Colon (tissue), 2 donors: ENCODE measurements around the gene COLEC12.

Experiments
- FAIRE-seq: peaks from 2 replicates; lab custom pipeline; 2012; peaks lifted over from hg19 to GRCh38; lab: Jason Lieb, UNC
- donor health status: control.
- donor health status: control.

Gene COLEC12

DNA sequence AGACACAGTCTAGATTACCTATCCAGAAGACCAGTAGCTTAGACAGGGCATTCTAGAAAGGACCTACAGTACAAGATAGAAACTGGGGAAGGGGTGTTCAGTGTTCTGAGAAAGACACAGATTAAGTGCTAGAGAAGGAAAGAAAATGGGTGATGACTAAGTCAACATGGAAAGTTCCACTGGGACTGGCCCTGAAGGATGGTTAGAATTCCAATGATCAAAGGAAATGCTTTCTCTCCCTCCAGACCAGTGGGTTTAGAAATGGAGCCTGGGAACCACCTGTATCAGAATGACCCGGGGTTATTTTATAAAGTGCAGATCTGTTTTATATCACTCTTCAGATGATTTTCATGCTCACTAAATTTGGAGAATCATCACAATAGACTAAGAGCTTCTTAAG is 5.8 kb upstream of the COLEC12 start:
- FAIRE-seq: no peak

DNA sequence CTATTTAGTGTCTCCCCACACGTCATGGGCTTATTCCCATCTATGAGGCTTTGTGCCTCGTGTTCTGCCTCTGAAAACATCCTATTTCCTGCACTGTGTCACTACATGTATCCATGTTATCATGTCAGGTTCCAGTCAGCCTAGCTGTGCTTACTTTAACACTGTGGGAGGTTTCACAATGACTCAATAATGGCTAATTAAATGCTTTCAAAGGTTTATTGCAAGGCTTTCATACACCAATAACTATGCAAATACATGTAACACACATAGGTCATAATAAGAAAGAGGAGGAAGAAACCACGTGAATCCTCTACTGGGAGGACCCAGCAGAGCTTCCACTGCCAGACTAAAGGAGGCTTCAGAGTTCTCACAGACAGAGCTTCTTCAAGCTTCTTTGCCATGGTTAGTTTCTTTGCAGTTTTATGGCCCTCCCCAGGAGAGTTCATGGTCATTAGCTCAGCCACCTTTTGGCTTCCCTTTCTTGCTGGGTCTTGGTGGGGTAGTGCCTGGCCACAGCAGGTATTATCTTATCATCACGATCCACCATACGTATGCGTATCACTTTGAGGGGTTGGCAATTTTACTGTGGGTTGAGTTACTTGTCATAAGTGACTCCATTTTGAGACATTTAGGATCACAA is 5.1 kb upstream of the COLEC12 start:
- no peak for FAIRE-seq

DNA sequence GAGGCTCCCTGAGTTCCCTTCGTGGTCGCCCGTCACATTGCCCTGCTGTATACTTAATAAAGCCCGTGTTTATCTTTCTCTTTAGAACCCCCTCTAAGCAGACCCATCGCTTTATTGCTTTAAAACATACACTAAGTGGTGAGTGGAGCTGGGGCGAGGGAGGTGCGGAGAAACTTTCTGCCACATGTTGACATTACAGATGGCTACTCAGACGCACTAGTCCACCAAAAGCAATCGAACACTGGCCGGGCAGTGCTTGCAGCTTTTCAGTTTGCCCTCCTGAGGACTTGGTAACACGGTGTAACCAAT is 859 bp upstream of the COLEC12 start:
- no peak for FAIRE-seq

DNA sequence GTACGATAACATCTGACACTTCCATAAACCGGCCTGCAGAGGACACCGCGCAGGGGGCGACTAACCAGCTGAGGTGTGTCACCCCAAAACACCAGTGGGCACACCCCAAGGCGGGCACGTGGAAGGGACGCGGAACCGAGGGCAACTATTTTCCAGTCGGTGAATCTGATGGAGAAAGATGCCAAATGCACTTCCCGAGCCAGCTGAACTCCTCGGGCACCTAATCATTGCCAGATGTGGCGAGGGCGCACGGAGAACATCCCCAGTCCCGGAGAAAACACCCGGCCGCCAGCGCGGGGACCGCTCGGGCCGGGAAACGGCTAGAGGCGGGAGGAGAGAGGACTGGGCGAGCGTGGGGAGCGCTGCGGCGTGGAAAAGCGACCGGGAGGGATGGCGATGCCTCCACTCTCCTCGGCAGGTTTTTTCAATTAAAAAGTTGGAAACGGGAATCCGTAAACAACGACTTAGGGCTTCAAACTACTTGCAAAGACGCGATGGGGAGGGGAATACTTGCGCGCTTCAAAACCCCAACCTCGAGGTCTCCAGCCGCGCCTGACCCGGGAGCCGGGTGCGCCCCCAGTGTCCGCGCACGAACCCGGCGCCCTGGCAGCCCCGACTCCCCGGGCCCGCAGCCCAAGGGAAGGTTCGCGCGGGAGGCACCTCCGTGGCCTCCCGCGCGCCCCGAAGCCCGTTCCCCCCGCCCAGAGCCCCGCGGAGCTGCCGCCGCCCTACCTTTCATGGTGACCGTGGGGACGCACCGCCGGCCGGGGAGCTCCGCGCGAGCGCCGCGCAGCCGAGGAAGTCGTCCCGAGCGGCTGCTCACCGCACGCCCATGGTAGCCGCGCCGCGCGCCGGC is 497 bp downstream of the COLEC12 start:
- FAIRE-seq: no peak

DNA sequence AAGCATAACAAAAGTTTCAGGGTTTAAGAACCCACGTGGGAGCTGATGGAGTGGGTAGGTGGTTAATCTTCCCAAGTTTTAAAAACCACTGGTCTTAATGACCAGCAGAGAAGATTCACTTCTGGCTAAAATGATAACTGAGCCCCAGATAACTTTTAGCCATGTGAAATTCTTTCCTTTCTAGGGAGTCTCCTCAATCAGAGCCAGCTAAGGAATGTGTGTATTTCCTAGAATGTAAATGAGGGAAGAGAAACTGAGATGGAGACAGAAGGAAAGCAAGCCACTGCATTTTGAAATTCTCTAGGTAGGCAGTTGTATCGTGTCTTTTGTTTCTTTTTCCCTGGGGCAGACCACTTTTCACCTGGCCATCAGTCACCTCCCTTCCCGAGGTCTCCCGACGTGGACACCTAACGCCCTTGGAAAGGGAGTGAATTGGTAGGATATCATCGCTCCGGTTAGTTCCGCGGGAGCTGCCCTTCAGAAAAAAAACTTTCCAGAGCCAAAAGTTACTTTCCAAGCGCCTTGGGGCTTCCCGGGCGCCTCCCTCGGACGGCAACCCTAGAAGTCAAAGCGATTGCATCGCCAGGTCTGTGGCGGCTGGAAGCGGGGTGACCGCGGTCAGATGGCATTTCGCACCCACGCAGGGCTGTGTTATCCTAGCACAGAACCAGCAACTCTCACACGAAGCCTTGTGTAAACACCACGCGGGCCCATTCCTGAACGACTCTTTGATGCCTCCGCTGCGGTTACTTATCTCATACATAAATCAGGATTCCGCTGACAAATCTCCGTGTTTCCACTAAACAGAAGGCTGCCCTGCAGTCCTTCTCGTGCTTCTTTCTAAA is 1.3 kb downstream of the COLEC12 start:
- no peak for FAIRE-seq

DNA sequence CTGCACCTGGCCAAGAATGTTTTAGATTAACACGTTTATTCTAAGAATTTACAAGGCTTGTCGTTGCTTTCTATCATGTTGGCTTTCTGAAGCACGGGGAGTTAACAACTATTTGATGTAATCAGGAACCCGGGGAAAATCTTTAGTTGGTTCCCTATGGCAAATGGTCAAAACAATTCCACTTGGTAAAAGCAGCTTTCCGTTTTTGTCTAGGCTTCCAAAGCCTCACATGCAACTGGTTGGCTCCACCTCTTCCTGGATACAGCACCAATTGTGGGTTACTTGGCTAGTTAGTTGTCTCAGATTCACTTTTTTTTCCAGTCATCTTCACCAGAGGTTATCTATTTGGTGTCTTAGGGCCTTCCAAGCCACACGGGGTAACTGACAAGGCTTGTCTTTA is 2.8 kb downstream of the COLEC12 start:
- no peak for FAIRE-seq

DNA sequence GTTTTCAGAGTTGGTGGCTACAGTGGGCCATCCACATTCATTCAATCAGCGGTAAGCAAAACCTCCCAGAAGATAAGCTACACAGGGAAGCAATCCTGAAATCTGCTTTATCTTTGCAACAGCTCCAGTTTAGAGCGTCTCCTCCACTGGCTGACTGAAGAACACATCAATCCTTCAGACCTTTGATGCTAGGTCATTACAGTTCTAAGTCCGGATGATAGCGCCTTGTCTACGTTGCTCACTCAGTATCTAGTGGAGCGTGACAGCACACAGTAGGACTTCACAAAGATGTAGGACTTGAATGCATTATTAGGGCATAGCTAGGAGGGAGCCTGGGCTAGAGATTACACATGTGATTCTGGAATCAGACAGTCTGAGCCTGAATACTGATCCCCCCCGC is 5.0 kb downstream of the COLEC12 start:
- no peak for FAIRE-seq

DNA sequence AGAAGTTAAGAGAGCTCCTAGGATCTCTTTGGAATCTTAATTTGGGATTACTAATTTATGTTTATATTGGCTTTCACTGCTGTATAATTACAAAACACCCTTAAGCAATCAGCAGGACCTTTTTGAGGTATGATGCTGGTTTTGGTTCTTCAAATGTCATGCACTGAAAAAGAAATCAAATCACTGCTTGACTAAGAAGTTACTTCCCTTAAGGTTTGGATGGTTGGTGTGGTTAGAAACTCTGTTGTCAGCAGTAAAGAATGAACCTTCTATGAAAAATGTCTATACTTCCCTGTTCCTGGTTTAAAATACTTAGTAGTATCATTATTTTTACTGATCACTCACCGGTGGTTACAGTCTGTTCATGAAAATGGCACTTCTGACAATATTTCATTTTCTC is 5.5 kb downstream of the COLEC12 start:
- no peak for FAIRE-seq

DNA sequence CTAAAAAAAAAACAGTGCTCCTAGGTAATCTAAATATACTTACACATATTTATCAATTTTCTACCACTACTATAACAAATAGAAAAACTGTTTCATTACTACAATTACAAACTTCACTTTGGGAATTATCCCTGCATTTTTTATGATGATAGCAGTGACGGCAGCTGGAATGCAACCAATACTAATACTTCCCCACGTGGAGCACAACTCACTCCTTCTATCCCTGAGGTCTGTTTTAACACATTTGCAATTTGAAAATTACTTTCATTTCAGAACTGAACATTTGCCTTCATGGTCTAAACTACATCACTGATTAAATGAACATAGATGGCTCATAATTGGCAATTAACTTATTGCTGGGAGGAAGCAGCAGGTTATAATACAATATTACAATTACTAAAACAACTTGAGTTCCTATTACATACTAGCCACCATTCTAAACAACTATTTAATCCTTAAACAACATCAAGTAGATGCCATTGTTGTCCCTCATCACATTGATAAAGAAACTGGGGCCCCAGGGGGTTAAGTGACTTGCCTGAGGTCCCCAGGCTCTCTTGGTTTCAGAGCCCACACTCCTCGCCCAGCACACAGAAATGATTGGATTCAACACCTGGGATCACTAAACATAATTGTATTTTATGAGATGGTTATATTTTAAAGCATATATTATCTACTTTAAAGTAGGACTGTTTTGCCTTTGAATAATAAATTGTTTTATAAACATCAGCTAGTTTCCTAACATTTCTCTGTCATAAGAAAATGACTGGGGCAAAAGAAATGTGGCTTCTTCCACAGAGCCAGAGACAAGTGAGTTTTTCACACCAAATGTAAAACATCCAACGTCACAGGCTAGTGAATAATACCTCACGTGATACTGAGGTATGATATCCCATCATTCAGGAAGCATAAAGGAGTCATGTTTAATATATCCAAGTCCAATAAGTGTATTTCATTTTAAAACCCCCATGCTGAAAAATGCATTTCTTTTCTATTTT is 6.2 kb downstream of the COLEC12 start:
- FAIRE-seq: no peak

DNA sequence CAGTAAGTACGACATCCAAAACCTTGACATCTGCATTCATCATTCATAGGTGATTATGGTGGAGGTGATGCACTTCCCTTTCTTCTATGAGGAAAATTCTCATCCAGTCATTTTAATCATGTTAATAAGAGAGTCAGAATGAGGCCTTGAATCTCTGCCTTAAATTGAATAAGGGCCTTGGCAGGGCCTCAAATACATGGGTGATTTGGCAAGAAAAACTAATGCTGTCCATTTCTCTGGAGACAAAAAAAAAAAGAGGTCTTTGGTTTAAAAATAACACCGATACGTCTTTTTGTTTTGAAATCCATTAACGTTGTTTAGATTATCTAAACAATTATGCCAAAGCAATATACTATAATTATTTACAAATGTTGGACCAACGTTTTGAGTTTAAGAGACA is 8.1 kb downstream of the COLEC12 start:
- FAIRE-seq: no peak

DNA sequence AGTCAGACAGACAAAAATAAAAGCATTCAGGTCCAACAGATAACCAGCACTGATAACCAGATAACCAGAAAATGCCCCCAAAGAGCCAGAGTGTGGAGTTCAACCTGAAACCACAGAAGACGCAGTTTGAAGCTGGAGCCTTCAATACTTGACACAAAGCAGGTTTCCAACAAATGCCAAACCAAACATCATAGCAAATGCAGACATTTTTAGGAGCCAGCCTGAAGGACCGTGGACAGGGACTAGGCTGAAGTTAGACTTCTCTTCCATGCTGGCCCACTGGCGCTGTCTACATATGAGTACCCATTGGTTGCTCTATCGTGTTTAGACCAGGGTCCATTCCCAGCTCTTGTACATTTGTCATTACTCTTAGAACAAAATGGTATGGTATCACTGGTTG is 9.9 kb downstream of the COLEC12 start:
- FAIRE-seq: no peak

DNA sequence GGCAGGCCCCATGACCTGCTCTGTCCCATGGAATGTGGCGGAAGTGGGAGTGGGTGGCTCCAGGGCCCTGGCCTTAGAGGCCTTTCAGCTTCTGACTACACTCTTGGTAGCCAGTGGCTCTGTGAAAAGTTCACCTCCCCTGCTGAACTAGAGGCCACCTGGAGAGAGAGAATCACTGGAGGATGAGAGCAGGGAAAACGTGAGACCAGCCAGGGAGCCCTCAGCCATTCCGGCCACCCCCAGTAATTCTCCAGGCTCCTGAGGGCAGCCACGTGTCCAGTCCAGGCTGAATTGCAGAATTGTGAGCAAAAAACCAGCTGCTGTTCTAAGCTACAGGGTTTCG is 10.5 kb downstream of the COLEC12 start:
- FAIRE-seq: no peak

DNA sequence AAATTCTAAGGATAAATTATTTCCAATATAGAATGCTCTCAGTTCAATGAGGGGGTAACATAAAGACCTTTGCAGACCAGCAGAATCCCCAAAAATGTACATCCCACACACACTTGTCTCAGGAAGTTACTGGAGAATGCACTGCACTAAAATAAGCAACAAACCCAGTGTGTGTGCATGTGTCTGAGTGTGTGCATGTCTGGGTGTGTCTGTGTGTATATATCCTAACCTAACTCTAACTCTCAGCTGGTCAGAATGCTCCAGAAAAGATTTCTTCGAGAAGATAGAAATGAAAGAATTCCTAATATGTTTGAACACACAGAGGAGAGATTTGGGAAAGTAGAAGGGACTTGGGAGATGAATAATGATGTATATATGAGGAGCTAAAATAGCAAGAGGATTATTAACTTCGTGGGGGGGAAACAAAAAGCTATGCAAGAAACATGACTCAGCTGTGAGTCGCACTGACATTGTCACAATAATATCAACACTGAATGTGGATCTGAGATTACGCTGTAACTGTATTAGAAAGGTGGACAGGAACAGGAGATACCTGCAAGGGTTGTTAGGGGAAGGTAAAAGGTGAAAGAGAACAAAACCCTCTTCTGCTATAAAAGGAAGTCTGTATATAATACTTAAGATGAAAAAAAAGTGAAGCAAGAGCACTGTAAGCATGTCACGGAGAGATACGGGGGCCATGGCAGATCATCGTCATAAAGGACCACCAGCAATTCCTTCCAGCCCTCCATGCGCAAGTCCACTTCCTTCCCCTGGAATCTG is 11.1 kb downstream of the COLEC12 start:
- no peak for FAIRE-seq

DNA sequence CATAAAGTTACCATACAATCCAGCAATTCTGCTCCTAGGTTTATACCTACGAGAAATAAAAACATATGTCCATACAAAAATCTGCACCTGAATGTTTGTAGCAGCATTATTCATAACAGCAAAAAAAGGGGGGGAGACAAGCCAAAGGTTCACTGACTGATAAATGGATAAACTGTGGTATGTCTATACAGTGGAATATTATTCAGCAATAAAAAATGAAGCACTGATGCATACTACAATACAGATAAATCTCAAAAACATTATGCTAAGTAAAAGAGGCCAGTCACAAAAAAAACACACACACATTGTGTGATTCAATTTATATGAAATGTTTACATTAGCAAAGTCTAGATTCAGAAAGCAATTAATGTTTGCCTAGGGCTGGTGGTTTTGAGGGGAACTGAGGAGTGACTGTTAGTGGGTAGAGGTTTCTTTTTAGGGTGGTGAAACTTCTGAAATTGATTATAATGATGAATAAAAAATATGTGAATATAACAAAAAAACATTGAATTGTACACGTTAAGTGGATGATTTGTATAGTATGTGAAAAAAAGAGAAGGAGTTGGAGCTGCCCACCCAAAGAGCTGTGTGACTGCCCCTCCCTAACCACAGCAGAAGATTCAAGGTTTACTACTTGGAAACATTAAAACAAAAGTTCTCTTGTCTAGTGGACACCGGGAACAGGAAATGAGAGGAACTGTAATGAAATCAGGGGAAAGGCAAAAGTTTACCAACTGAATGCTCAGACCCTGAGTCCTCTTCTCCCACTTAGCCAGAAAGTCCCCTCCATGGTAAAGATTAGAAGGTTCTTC is 13.4 kb downstream of the COLEC12 start:
- FAIRE-seq: no peak

DNA sequence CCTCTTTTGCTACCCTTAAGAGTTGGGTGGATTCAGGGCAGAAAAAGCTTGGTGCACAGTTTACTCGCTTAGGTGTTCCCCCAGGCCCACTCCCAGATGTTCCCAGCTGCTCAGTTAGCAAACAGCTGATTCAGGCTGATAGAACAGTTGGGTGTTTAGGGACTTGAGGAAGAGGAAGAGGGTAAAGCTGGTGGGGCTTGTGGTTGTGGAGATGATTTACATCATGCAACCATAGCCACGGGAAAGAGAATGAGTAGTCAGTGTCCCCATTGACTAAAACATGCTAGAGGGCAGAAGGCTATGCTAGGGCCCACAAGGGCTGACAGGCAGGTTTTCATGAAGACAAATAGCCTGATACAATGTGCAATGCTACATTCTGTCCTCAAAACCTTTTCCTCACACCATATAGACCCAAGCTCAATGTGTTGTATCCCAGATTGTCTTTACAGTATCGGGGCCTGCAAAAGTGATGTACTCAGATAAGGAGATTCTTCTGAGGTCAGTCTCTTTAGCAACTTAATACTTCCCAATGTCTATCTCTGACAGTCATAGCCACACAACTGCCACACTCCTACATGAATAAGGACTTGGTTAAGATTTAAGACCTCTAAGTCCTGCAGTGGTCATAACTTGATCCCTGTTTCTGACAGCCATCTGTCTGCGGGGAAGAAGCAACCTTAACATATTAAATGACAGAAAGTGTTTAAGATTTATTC is 15.6 kb downstream of the COLEC12 start:
- FAIRE-seq: no peak

DNA sequence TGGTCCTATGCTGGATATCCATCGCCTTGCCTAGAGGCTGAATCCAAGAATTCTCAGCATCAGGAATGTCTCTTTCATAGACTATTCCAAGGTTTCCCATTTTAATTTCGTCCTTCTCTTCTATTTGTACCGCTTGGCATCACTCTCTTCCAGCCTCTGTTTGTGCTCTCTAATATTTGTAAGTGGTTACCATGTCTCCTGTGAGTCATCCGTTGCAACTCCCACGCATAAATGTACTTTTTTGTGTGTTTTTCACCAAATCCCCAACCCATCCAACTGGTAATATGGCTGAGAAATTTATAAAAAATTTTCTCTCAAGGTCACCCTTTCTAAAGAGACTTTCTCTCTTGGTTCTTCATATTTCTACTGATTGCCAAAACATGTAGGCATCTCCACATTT is 21.8 kb downstream of the COLEC12 start:
- no peak for FAIRE-seq

DNA sequence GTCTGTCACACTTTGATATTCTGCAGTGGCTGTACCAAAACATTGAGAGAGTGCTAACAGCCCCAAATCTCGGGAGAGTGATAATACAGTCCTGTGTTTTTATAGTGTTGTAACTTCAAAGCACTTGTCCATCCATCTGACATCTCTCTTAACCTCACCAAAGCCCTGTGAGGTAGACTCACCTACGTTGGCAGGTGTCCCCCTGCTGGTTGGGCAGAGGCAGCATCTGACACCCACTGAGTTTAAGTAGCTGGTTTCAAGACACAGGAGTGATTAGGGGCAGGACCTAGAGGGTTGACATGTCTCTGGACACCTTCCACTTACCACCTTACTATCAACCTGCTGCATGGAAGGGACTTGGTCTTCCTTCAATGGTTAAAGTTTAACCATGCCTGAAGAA is 22.9 kb downstream of the COLEC12 start:
- FAIRE-seq: no peak

DNA sequence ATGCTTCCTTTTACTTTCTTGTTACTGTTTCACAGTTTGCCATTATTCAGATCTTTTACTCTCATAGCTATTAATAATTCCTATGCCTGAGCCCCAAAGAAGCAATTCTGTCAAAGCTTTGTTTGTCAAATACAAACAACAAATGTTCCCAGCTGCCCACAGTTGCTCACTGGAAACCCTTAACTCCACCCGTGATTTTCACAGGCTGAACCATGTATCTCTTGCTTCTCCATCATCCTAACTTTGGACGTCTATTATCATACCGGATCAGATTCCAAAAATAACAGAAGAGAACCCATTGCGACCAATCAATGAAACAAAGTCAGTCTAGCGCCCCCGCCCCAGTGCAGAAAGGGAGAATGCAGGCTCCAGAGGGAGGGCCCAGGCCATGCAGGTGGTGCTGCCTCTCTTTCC is 24.2 kb downstream of the COLEC12 start:
- no peak for FAIRE-seq

DNA sequence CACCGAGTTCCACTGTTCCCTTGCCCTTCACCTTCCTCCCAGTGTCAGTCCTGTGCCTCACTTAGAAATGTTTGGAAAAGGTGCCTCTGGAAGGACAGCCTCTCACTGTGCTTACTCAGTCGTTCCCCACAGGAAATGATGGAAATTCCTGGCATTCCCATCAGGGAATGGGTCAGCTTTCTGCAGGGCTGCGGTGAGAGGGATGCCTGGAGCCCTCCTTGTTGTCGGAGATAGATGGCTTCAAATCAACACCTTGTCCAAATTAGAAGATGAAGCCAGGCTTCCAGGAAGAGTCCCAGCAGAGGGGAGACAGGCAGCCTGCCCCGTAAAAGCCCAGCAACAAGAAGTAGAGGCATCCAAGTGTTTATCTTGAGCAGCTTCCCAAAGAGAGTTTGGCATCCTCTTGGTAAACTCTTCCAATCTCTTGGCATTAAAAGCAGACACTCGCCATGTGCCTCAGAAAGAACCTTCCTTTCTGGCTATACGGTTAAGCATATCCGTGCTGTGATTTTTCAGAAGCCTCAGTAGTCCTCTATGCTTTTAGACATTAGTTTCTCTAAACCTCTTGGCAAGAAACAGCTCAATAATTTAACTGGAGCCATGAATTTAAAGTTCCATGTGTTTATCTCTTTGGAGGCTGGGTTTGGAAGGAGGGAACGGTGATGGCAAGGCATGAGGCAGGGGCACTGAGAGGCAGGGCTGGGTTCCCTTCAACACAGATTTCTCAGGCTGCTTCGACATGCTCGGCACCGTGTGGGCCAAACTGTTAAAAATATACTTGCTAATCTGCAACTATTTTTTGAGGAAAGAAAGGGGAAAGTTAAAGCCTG is 25.1 kb downstream of the COLEC12 start:
- FAIRE-seq: no peak
